ENCODE results near the gene MAP2K5. TPM values are rescaled to one million over a fixed set of nuclear protein-coding genes. Genes with fewer than 3 reads are reported as not detected.

The MAP2K5 gene
- total RNA-seq, 1 experiment from 2014 or later: 22.2 TPM

DNA sequence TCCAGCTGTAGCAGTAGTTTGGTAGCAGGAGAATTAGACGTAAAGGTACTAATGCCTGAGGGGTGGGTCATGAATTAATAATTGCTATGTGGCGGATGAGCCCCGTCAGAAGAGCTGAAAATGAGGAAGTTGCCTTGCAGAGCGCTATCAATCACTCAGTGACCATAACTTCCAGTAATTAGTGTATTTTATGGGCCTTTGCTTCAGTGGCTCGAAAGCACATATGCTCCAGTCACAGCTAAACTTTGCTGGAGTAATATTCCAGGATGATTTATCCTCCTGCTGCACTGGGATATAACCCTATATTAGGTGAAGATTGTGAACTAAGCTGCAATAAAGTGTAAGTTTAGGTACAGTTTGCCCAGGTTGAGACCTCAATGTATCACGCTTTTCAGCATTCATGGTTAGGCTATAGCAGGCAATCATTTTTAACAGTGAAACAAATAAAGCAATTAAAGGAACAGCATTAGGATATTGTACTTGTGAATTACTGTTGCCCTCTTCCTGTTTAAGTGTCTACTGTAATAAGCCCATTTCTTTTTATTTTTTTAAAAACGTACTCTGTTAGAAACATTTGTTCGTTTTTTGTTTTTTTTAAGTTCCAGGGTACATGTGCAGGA lies 178.2 kb downstream of the MAP2K5 start:
- Mint-ChIP-seq H3K27ac (ENCODE audit: unreplicated experiment) (no peak overlapping the region), H3K4me3 (ENCODE audit: low read depth, unreplicated experiment) (no peak overlapping the region), H3K27me3 (ENCODE audit: unreplicated experiment) (no peaks in the 10 kb centered on the region), H3K4me1 (ENCODE audit: low read depth, unreplicated experiment) (no peaks in the 10 kb centered on the region), H3K9me3 (ENCODE audit: low read depth, unreplicated experiment) (no peaks in the 10 kb centered on the region), H3K36me3 (ENCODE audit: insufficient read depth, unreplicated experiment) (no peaks in the 10 kb centered on the region)
- TF ChIP-seq, protein P1, sequence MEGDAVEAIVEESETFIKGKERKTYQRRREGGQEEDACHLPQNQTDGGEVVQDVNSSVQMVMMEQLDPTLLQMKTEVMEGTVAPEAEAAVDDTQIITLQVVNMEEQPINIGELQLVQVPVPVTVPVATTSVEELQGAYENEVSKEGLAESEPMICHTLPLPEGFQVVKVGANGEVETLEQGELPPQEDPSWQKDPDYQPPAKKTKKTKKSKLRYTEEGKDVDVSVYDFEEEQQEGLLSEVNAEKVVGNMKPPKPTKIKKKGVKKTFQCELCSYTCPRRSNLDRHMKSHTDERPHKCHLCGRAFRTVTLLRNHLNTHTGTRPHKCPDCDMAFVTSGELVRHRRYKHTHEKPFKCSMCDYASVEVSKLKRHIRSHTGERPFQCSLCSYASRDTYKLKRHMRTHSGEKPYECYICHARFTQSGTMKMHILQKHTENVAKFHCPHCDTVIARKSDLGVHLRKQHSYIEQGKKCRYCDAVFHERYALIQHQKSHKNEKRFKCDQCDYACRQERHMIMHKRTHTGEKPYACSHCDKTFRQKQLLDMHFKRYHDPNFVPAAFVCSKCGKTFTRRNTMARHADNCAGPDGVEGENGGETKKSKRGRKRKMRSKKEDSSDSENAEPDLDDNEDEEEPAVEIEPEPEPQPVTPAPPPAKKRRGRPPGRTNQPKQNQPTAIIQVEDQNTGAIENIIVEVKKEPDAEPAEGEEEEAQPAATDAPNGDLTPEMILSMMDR (IDR thresholded peaks at IDR 0.05; ENCODE audit: unreplicated experiment): no peak
- CTCF ChIA-PET: interaction anchor here (0.6 kb wide), 1 partner anchor 15 kb away, joined by 3 read pairs; no protein-coding TSS in a partner anchor
- no peak for DNase-seq
- BruUV-seq (replicated peaks): no TSS peak
- intact Hi-C loops (cut with micrococcal nuclease; ENCODE audit: unreplicated experiment): no loop called here

DNA sequence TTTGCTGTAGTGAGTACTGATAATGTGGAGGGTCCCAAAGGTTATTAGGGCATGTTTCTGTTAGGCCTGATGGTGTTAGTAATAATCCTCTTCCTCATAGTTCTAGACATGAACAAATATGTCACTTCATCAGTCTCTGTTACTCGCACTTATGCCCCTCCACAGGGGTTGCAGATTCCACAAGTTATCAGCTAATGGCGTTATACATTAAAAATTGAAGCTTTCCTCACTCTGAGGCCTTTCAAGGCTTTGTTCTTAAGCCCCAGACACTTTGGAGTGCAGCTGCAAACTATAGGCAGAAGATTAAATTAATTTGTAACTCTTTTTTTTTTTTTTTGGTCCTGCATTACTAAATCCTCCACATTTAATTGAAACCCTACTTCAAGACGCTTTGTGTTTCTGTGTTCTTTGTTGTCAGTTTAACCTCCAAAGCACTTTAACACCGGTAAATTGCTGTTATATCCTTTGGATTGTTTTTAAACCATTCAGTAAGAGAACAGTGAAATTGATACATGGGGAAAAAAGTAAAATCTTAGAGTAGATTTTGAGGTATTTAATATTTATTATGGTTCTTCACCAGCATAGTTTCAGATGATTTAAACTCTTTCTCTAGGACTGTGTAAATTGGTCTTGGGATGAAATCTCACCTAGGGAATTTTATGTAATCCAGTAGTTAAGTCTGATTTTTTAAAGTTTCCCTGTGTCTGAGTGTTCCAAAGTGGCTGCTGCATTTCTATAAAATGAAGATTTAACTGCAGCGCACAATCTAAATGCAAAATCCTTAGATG lies 179.7 kb downstream of the MAP2K5 start:
- no peaks in the 10 kb centered on the region for H3K9me3 Mint-ChIP-seq (ENCODE audit: low read depth, unreplicated experiment)
- no peaks in the 10 kb centered on the region for H3K36me3 Mint-ChIP-seq (ENCODE audit: insufficient read depth, unreplicated experiment)
- H3K27ac Mint-ChIP-seq (ENCODE audit: unreplicated experiment): no peak overlapping the region
- BruUV-seq (replicated peaks): no TSS peak
- no peaks in the 10 kb centered on the region for H3K4me1 Mint-ChIP-seq (ENCODE audit: low read depth, unreplicated experiment)
- intact Hi-C loops (cut with micrococcal nuclease; ENCODE audit: unreplicated experiment): no loop called here
- no peak overlapping the region for H3K4me3 Mint-ChIP-seq (ENCODE audit: low read depth, unreplicated experiment)
- TF ChIP-seq, protein P1 (IDR thresholded peaks at IDR 0.05; ENCODE audit: unreplicated experiment): no peak
- CTCF ChIA-PET: no interaction called here
- no peak for DNase-seq
- no peaks in the 10 kb centered on the region for H3K27me3 Mint-ChIP-seq (ENCODE audit: unreplicated experiment)

DNA sequence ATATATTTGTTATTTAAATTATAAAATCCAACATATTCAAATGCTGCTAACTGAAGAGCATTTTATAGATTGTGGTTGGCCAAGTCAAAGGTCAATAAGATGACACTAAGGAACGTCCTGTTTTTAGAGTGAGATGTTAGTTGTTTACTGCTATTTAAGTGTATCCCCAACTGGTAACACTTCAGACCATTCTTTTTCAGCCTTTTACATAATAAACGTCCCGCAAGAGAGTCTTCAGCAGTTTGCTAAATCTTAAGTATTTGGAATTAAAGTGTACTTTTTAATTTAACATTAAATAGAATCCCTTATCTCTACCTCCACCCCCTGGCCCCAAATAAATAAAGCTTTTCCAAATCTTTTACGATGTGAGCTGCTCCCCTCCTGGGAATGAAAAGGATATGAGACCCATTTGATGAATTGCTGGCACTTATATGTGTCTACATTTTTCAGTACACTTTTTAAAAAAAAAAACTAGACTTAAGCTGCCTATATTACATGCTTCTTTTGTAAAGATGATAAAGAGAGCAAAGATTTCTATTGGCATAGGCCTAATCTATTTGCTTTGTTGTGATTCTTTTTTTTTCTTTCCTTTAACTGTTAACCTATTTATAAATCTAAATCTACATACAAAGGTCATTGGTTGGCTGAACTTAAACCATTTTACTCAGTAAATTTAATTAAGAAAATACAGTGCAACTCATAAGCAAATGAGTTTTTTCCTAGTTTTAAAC lies 181.0 kb downstream of the MAP2K5 start:
- intact Hi-C loops (cut with micrococcal nuclease; ENCODE audit: unreplicated experiment): no loop called here
- CTCF ChIA-PET: no interaction called here
- TF ChIP-seq, protein P1 (IDR thresholded peaks at IDR 0.05; ENCODE audit: unreplicated experiment): no peak
- no peaks in the 10 kb centered on the region for H3K9me3 Mint-ChIP-seq (ENCODE audit: low read depth, unreplicated experiment)
- no peaks in the 10 kb centered on the region for H3K27me3 Mint-ChIP-seq (ENCODE audit: unreplicated experiment)
- no peaks in the 10 kb centered on the region for H3K36me3 Mint-ChIP-seq (ENCODE audit: insufficient read depth, unreplicated experiment)
- no peak for DNase-seq
- no peak overlapping the region for H3K27ac Mint-ChIP-seq (ENCODE audit: unreplicated experiment)
- H3K4me1 Mint-ChIP-seq (ENCODE audit: low read depth, unreplicated experiment): no peaks in the 10 kb centered on the region
- H3K4me3 Mint-ChIP-seq (ENCODE audit: low read depth, unreplicated experiment): no peak overlapping the region
- BruUV-seq (replicated peaks): no TSS peak

DNA sequence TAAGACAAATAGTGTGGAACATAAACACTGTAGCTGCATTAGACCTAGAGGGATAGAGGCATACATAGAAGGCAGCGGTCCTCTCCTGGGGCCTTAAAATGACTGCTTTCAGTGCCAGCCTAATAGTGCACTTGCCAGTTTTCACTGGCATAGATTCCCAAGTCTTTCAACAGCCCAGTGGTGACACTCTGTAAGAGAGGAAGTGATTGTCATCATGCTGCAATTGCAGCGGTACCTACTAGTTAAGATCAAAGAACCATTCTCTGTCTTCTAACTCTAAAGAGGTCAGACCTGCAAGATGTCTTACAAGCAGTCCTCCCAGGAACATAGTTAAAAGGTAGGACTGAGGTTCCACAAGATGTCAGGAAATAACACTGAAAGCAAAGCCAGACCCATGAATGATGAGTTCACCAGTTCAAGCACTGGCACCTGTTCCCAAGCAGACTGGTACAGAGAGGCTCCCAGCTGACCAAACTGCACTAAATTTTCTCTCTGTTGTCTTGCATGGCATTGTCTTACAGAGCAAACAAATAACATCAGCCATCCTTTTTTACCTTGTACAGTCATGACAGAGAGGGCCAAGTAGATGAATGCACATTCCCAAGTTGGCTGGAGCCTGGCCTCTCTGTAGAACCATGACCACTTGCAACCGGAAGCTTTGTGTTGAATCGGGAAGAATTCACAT lies 182.3 kb downstream of the MAP2K5 start:
- no peaks in the 10 kb centered on the region for H3K36me3 Mint-ChIP-seq (ENCODE audit: insufficient read depth, unreplicated experiment)
- H3K9me3 Mint-ChIP-seq (ENCODE audit: low read depth, unreplicated experiment): no peaks in the 10 kb centered on the region
- intact Hi-C loops (cut with micrococcal nuclease; ENCODE audit: unreplicated experiment): no loop called here
- H3K4me1 Mint-ChIP-seq (ENCODE audit: low read depth, unreplicated experiment): no peaks in the 10 kb centered on the region
- H3K27ac Mint-ChIP-seq (ENCODE audit: unreplicated experiment): no peak overlapping the region
- no peak overlapping the region for H3K4me3 Mint-ChIP-seq (ENCODE audit: low read depth, unreplicated experiment)
- no peak for DNase-seq
- no peaks in the 10 kb centered on the region for H3K27me3 Mint-ChIP-seq (ENCODE audit: unreplicated experiment)
- CTCF ChIA-PET: no interaction called here
- TF ChIP-seq, protein P1 (IDR thresholded peaks at IDR 0.05; ENCODE audit: unreplicated experiment): no peak
- no TSS peak for BruUV-seq (replicated peaks)

Data from Calu3 (cell line).